Activated gamma-delta T cell treated with Interleukin-2 at 50 U/mL for 16 hours (primary cell): ENCODE measurements around the gene PEX11G.

Experiments
- DNase-seq: peaks from one replicate; pipeline ENCODE4 v3.0.0-alpha.2; 2020

Gene PEX11G

GRCh38 chr19:7427944-7428343 is 60.9 kb downstream of the PEX11G start:
- DNase-seq = no peak

- DNase-seq = no peak
These were observed 61.8 kb downstream of the PEX11G start for GRCh38 chr19:7426986-7427385.
